Renal pelvis (tissue), 4 donors: ENCODE measurements around the gene HS3ST3A1. TPM values are rescaled to one million over a fixed set of nuclear protein-coding genes. Genes with fewer than 3 reads are reported as not detected.
A peak's percentile ranks its signal among the peaks of the same experiment; 100 is the strongest.

Experiments
- DNase-seq: peaks from one replicate; pipeline ENCODE4 v3.0.0-alpha.2; 2013
- polyA plus RNA-seq, 3 donors: library from polyadenylated mRNA; unstranded; fragments of 120-200 nt; gene quantifications; one replicate each; pipeline ENCODE4 v1.2.1, GENCODE V29; 2013; ENCODE audit not compliant: insufficient read length in 3 of 3

Gene HS3ST3A1
- polyA plus RNA-seq, 3 donors: 3.6 to 5.3 (median 4.0) TPM

GRCh38 chr17:13600475-13601321 is 1.0 kb downstream of the HS3ST3A1 start:
- no peak for DNase-seq

GRCh38 chr17:13599864-13600263 is 1.9 kb downstream of the HS3ST3A1 start:
- DNase-seq: no peak

GRCh38 chr17:13599168-13599577 is 2.6 kb downstream of the HS3ST3A1 start:
- no peak for DNase-seq

- no peak for DNase-seq
Observed at GRCh38 chr17:13598353-13599167, 3.2 kb downstream of the HS3ST3A1 start.

- DNase-seq: no peak
Observed at GRCh38 chr17:13597723-13598347, 3.9 kb downstream of the HS3ST3A1 start.

- DNase-seq: no peak
Observed at GRCh38 chr17:13596241-13596923, 5.3 kb downstream of the HS3ST3A1 start.

- DNase-seq: no peak
Observed at GRCh38 chr17:13595599-13595899, 6.2 kb downstream of the HS3ST3A1 start.

GRCh38 chr17:13594762-13595598 is 6.7 kb downstream of the HS3ST3A1 start:
- DNase-seq: peak; percentile 86

GRCh38 chr17:13594310-13594709 is 7.4 kb downstream of the HS3ST3A1 start:
- DNase-seq: no peak

- no peak for DNase-seq
Observed at GRCh38 chr17:13593757-13594156, 8.0 kb downstream of the HS3ST3A1 start.

GRCh38 chr17:13593021-13593751 is 8.5 kb downstream of the HS3ST3A1 start:
- no peak for DNase-seq

GRCh38 chr17:13592427-13592826 is 9.3 kb downstream of the HS3ST3A1 start:
- no peak for DNase-seq

- DNase-seq: no peak
Observed at GRCh38 chr17:13590441-13590840, 11.3 kb downstream of the HS3ST3A1 start.

GRCh38 chr17:13589658-13590057 is 12.1 kb downstream of the HS3ST3A1 start:
- DNase-seq: no peak

GRCh38 chr17:13587487-13588338 is 14.0 kb downstream of the HS3ST3A1 start:
- no peak for DNase-seq

GRCh38 chr17:13584701-13585080 is 17.0 kb downstream of the HS3ST3A1 start:
- no peak for DNase-seq

- no peak for DNase-seq
Observed at GRCh38 chr17:13583996-13584700, 17.6 kb downstream of the HS3ST3A1 start.

- no peak for DNase-seq
Observed at GRCh38 chr17:13582776-13583547, 18.8 kb downstream of the HS3ST3A1 start.
